Measurements from ENCODE around the gene ATP11C. TPM values are rescaled to one million over a fixed set of nuclear protein-coding genes. Genes with fewer than 3 reads are reported as not detected.

The ATP11C gene
- total and polyA plus RNA-seq, 9 of the 15 experiments (the other 6 are each of a cell fraction or from before 2014, with no cell fraction given): 18.2 to 42.2 (median 29.4) TPM

- TF ChIP-seq GATAD2A (IDR thresholded peaks at IDR 0.05) (no peak), ZFP36 (IDR thresholded peaks at IDR 0.05; ENCODE audit: low read depth, low read length, partially characterized antibody) (no peak), SMARCC2 (IDR thresholded peaks at IDR 0.05; ENCODE audit: low read depth) (no peak), ARHGAP35 (IDR thresholded peaks at IDR 0.05; ENCODE audit: partially characterized antibody) (no peak), RBM39 (optimal IDR thresholded peaks at IDR 0.05; ENCODE audit: low read depth, low read length) (no peak)
Observed at GRCh38 chrX:139736151-139736550, 196.7 kb downstream of the ATP11C start (continued).

GRCh38 chrX:139734996-139735395 lies 197.9 kb downstream of the ATP11C start:
- Histone ChIP-seq H3K4me1 (replicated peaks in 1 of 2; ENCODE audit: control insufficient read depth in 2 of 2, insufficient read depth in 2 of 2, low read length in 2 of 2) (no peaks in the 10 kb centered on the region), H3K36me3 (ENCODE audit: control insufficient read depth, insufficient read depth, low read length) (peaks cover 15% of the 10 kb centered on the region; the same call in 2 of the 3 replicates), H3K4me2 (ENCODE audit: insufficient read depth, low read length) (no peak overlapping the region), H3K27me3 (ENCODE audit: control insufficient read depth in 2 of 2, insufficient read depth in 2 of 2, low read length in 2 of 2) (no peaks in the 10 kb centered on the region), H3K9ac (ENCODE audit: insufficient read depth in 1 of 2, low read depth in 2 of 2, low read length in 2 of 2) (no peak overlapping the region), H4K20me1 (replicated peaks; ENCODE audit: control insufficient read depth, insufficient read depth, low read length) (no peaks in the 10 kb centered on the region), H3K9me3 (replicated peaks; ENCODE audit: control insufficient read depth, insufficient read depth, low read depth, low read length) (no peaks in the 10 kb centered on the region), H3K9me1 (ENCODE audit: control insufficient read depth, insufficient read depth, low read length) (no peaks in the 10 kb centered on the region), H2AFZ (ENCODE audit: low read depth, low read length) (no peak overlapping the region), H3K4me3 (no peak overlapping the region), H3K27ac (ENCODE audit: extremely low read depth, low read depth, low read length) (no peak overlapping the region), H3K79me2 (ENCODE audit: control insufficient read depth, insufficient read depth, low read length) (no peaks in the 10 kb centered on the region)
- 100% methylated on average over 1 of the region's 1 CpG for WGBS (ENCODE audit: insufficient coverage, low coverage, missing lambda C conversion rate)
- in situ Hi-C loops (cut with MboI): no loop called here
- BruUV-seq (replicated peaks): no TSS peak
- ChIA-PET POLR2A (no interaction called here), CTCF (ENCODE audit: low intra/inter-chr PET ratio) (no interaction called here)
- DNase-seq (ENCODE audit: extremely low read depth in 1 of 4, low spot score in 3 of 4) (no peak), ATAC-seq (no peak), FAIRE-seq (no peak)
- intact Hi-C loops (cut with micrococcal nuclease): no loop called here
- TF ChIP-seq ZNF398 (CRISPR knock-in tag; IDR thresholded peaks at IDR 0.05) (no peak), XRCC4 (IDR thresholded peaks at IDR 0.05; ENCODE audit: extremely low read depth, insufficient read depth, insufficient read length) (no peak), PPARD (CRISPR knock-in tag; IDR thresholded peaks at IDR 0.05) (no peak), ARID3A (IDR thresholded peaks at IDR 0.05; ENCODE audit: borderline replicate concordance, low read depth, low read length) (no peak), ZNF707 (CRISPR knock-in tag; conservative IDR thresholded peaks at IDR 0.05) (no peak), NFYB (IDR thresholded peaks at IDR 0.05; ENCODE audit: extremely low read depth, insufficient read length) (no peak), WHSC1 (IDR thresholded peaks at IDR 0.05; ENCODE audit: low read length) (no peak)

Data from K562 (cell line).